ENCODE results near the gene ASB18. TPM values are rescaled to one million over a fixed set of nuclear protein-coding genes. Genes with fewer than 3 reads are reported as not detected.

The ASB18 gene
- total RNA-seq, 1 experiment from 2014 or later, result not detected

DNA sequence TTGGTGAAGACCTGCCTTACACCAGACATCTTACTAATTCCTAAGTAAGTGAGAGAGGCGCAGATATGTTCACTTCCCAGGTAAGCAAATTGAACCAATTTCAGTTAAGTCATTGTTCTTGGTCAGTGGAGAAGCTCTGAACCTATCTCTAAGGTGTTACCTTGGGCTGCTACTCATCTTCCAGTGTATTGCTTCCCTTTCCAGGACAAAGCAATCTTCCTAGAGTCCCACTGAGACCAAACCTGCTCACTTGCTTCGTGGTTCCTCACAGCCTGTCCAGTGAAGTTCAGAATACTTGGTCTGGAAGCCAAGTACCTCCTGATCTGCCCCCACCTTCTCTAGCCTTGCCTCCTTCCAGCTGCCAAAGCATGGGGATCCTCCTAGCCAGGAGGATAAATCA is 73.5 kb downstream of the ASB18 start:
- ChIA-PET CTCF (no interaction called here), POLR2A (no interaction called here), RAD21 (ENCODE audit: low non-redundant PET in 1 of 2, low total read pairs in 2 of 2, uncharacterized antibody in 2 of 2, unreplicated experiment in 2 of 2) (no interaction called here)
- Histone ChIP-seq H3K4me1 (ENCODE audit: control insufficient read depth in 1 of 2, insufficient read depth in 2 of 2, low read length in 2 of 2) (no peaks in the 10 kb centered on the region), H4K20me1 (ENCODE audit: insufficient read depth) (no peaks in the 10 kb centered on the region), H3K27me3 (ENCODE audit: insufficient read depth, low read length) (no peaks in the 10 kb centered on the region), H3K27ac (ENCODE audit: low read depth, low read length) (no peak overlapping the region), H3K4me2 (ENCODE audit: low read length) (no peak overlapping the region), H3K9me2 (ENCODE audit: insufficient read depth) (no peaks in the 10 kb centered on the region), H3K9me3 (ENCODE audit: control insufficient read depth in 1 of 2, insufficient read depth in 1 of 2, low read depth in 1 of 2, low read length in 2 of 2) (no peaks in the 10 kb centered on the region), H3K9ac (ENCODE audit: low read length) (no peak overlapping the region), H3K4me3 (replicated peaks in 1 of 2; ENCODE audit: low read depth in 1 of 2, low read length in 2 of 2) (no peak overlapping the region), H2AFZ (ENCODE audit: low read depth, low read length, poor library complexity, severe bottlenecking) (no peak overlapping the region), H3K36me3 (ENCODE audit: control insufficient read depth in 1 of 2, insufficient read depth in 2 of 2, low read length in 2 of 2) (no peaks in the 10 kb centered on the region), H3K79me2 (ENCODE audit: insufficient read depth, low read length) (peaks cover 15% of the 10 kb centered on the region; the same call in 1 of the 2 replicates)
- intact Hi-C loops (cut with micrococcal nuclease), result loop anchor here (10.0 kb wide), 1 partner anchor 874 kb away; no protein-coding TSS in a partner anchor
- no peak for DNase-seq (ENCODE audit: low read depth, low spot score)
- TF ChIP-seq, protein P1, sequence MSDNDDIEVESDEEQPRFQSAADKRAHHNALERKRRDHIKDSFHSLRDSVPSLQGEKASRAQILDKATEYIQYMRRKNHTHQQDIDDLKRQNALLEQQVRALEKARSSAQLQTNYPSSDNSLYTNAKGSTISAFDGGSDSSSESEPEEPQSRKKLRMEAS (IDR thresholded peaks at IDR 0.05), result no peak
- TF ChIP-seq, protein P2, sequence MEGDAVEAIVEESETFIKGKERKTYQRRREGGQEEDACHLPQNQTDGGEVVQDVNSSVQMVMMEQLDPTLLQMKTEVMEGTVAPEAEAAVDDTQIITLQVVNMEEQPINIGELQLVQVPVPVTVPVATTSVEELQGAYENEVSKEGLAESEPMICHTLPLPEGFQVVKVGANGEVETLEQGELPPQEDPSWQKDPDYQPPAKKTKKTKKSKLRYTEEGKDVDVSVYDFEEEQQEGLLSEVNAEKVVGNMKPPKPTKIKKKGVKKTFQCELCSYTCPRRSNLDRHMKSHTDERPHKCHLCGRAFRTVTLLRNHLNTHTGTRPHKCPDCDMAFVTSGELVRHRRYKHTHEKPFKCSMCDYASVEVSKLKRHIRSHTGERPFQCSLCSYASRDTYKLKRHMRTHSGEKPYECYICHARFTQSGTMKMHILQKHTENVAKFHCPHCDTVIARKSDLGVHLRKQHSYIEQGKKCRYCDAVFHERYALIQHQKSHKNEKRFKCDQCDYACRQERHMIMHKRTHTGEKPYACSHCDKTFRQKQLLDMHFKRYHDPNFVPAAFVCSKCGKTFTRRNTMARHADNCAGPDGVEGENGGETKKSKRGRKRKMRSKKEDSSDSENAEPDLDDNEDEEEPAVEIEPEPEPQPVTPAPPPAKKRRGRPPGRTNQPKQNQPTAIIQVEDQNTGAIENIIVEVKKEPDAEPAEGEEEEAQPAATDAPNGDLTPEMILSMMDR (IDR thresholded peaks at IDR 0.05 in 2 of 3, conservative IDR thresholded peaks at IDR 0.05 in 1 of 3; ENCODE audit: borderline replicate concordance in 1 of 3, insufficient read depth in 1 of 3, low read depth in 2 of 3, low read length in 2 of 3), result no peak
- TF ChIP-seq POLR2AphosphoS5 (IDR thresholded peaks at IDR 0.05; ENCODE audit: low read depth, low read length), result no peak
- TF ChIP-seq EZH2 (IDR thresholded peaks at IDR 0.05), result no peak
- TF ChIP-seq POLR2A (IDR thresholded peaks at IDR 0.05; ENCODE audit: borderline replicate concordance, extremely low read depth, insufficient read depth, insufficient read length), result no peak
- TF ChIP-seq CEBPB (IDR thresholded peaks at IDR 0.05; ENCODE audit: low read depth), result no peak
- TF ChIP-seq FOSL1 (IDR thresholded peaks at IDR 0.05; ENCODE audit: low read depth), result no peak
- ATAC-seq, result no peak
- BruUV-seq (replicated peaks), result no TSS peak

DNA sequence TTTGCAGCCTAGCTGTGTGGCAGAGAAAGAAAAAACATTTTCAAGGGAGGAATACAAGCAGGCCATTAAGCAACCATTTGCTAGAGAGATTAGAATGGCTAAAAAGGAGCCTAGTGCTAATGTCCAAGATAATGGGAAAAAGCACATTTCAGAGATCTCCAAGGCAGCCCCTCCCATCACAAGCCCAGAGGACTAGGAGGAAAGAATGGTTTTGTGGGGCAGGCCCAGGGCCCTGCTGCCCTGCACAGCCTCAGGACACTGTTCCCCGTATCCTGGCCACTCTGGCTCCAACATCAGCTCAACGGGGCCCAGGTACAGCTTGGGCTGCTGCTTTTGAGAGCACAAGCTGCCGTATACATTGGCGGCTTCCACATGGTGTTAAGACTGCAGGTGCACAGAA is 79.5 kb downstream of the ASB18 start:
- no peak overlapping the region for H3K4me3 ChIP-seq (replicated peaks in 1 of 2; ENCODE audit: low read depth in 1 of 2, low read length in 2 of 2)
- no TSS peak for BruUV-seq (replicated peaks)

More for the DNA sequence above, 79.5 kb downstream of the ASB18 start:
- ChIA-PET RAD21 (ENCODE audit: low non-redundant PET in 1 of 2, low total read pairs in 2 of 2, uncharacterized antibody in 2 of 2, unreplicated experiment in 2 of 2) (no interaction called here), POLR2A (no interaction called here), CTCF (no interaction called here)
- intact Hi-C loops (cut with micrococcal nuclease), result no loop called here
- Histone ChIP-seq H3K36me3 (ENCODE audit: control insufficient read depth in 1 of 2, insufficient read depth in 2 of 2, low read length in 2 of 2) (no peaks in the 10 kb centered on the region), H3K4me1 (ENCODE audit: control insufficient read depth in 1 of 2, insufficient read depth in 2 of 2, low read length in 2 of 2) (peaks cover 0 to 11% of the 10 kb centered on the region in 2 experiments; a peak in 2 of 4 replicates), H3K27me3 (ENCODE audit: insufficient read depth, low read length) (no peaks in the 10 kb centered on the region), H3K27ac (ENCODE audit: low read depth, low read length) (no peak overlapping the region), H2AFZ (ENCODE audit: low read depth, low read length, poor library complexity, severe bottlenecking) (no peak overlapping the region), H3K9ac (ENCODE audit: low read length) (no peak overlapping the region), H3K79me2 (ENCODE audit: insufficient read depth, low read length) (peaks cover 33% of the 10 kb centered on the region), H3K9me3 (ENCODE audit: control insufficient read depth in 1 of 2, insufficient read depth in 1 of 2, low read depth in 1 of 2, low read length in 2 of 2) (no peaks in the 10 kb centered on the region; a peak in 1 of 4 replicates), H3K9me2 (ENCODE audit: insufficient read depth) (no peaks in the 10 kb centered on the region), H4K20me1 (ENCODE audit: insufficient read depth) (no peaks in the 10 kb centered on the region; the same call in 1 of the 2 replicates), H3K4me2 (ENCODE audit: low read length) (no peak overlapping the region)
- TF ChIP-seq ZFX (IDR thresholded peaks at IDR 0.05), result no peak
- TF ChIP-seq, protein P3, sequence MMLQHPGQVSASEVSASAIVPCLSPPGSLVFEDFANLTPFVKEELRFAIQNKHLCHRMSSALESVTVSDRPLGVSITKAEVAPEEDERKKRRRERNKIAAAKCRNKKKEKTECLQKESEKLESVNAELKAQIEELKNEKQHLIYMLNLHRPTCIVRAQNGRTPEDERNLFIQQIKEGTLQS (IDR thresholded peaks at IDR 0.05), result no peak
- no peak for TF ChIP-seq SP1 (IDR thresholded peaks at IDR 0.05; ENCODE audit: low read depth)
- no peak for TF ChIP-seq EZH2phosphoT487 (IDR thresholded peaks at IDR 0.05; ENCODE audit: borderline replicate concordance)
- TF ChIP-seq POLR2AphosphoS5 (IDR thresholded peaks at IDR 0.05; ENCODE audit: low read depth, low read length), result no peak
- TF ChIP-seq ZNF274 (IDR thresholded peaks at IDR 0.05; ENCODE audit: low read depth, low read length), result no peak
- TF ChIP-seq SRF (IDR thresholded peaks at IDR 0.05; ENCODE audit: low read depth), result no peak
- TF ChIP-seq, protein P4, sequence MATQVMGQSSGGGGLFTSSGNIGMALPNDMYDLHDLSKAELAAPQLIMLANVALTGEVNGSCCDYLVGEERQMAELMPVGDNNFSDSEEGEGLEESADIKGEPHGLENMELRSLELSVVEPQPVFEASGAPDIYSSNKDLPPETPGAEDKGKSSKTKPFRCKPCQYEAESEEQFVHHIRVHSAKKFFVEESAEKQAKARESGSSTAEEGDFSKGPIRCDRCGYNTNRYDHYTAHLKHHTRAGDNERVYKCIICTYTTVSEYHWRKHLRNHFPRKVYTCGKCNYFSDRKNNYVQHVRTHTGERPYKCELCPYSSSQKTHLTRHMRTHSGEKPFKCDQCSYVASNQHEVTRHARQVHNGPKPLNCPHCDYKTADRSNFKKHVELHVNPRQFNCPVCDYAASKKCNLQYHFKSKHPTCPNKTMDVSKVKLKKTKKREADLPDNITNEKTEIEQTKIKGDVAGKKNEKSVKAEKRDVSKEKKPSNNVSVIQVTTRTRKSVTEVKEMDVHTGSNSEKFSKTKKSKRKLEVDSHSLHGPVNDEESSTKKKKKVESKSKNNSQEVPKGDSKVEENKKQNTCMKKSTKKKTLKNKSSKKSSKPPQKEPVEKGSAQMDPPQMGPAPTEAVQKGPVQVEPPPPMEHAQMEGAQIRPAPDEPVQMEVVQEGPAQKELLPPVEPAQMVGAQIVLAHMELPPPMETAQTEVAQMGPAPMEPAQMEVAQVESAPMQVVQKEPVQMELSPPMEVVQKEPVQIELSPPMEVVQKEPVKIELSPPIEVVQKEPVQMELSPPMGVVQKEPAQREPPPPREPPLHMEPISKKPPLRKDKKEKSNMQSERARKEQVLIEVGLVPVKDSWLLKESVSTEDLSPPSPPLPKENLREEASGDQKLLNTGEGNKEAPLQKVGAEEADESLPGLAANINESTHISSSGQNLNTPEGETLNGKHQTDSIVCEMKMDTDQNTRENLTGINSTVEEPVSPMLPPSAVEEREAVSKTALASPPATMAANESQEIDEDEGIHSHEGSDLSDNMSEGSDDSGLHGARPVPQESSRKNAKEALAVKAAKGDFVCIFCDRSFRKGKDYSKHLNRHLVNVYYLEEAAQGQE (IDR thresholded peaks at IDR 0.05; ENCODE audit: low read depth), result no peak
- TF ChIP-seq RAD21 (IDR thresholded peaks at IDR 0.05; ENCODE audit: low read depth), result no peak
- TF ChIP-seq POLR2A (IDR thresholded peaks at IDR 0.05; ENCODE audit: borderline replicate concordance, extremely low read depth, insufficient read depth, insufficient read length), result no peak
- no peak for TF ChIP-seq EZH2 (IDR thresholded peaks at IDR 0.05)
- DNase-seq (ENCODE audit: low read depth, low spot score), result no peak
- no peak for ATAC-seq
